HL-60/S4 treated with retinoic acid at 250 ng/mL for 4 days and 3 days (cell line): ENCODE measurements around the gene PSMG4.

Source experiments
- in situ Hi-C: fragments of 300-500 bp; cut with MboI; formaldehyde crosslinking; loops from 2 replicates; pipeline ENCODE4 v1.7.0; 2022; ENCODE audit warnings: low sequenced_read_pairs

The PSMG4 gene

GRCh38 chr6:3303795-3304411, 45.2 kb downstream of the PSMG4 start:
- in situ Hi-C loops: no loop called here

GRCh38 chr6:3304500-3305215, 45.9 kb downstream of the PSMG4 start:
- in situ Hi-C loops: no loop called here

- in situ Hi-C loops: no loop called here
Observed at GRCh38 chr6:3305216-3305565, 46.4 kb downstream of the PSMG4 start.

GRCh38 chr6:3305831-3306230, 47.1 kb downstream of the PSMG4 start:
- in situ Hi-C loops: no loop called here

GRCh38 chr6:3306848-3307247, 48.1 kb downstream of the PSMG4 start:
- in situ Hi-C loops: no loop called here

GRCh38 chr6:3307436-3307835, 48.7 kb downstream of the PSMG4 start:
- in situ Hi-C loops: no loop called here

- in situ Hi-C loops: no loop called here
Observed at GRCh38 chr6:3308106-3308505, 49.4 kb downstream of the PSMG4 start.

- in situ Hi-C loops: no loop called here
Observed at GRCh38 chr6:3309391-3310050, 50.8 kb downstream of the PSMG4 start.

GRCh38 chr6:3310051-3310448, 51.3 kb downstream of the PSMG4 start:
- in situ Hi-C loops: no loop called here

- in situ Hi-C loops: no loop called here
Observed at GRCh38 chr6:3310703-3311102, 52.0 kb downstream of the PSMG4 start.

GRCh38 chr6:3311826-3312225, 53.1 kb downstream of the PSMG4 start:
- in situ Hi-C loops: no loop called here

GRCh38 chr6:3312604-3313231, 54.0 kb downstream of the PSMG4 start:
- in situ Hi-C loops: no loop called here

- in situ Hi-C loops: no loop called here
Observed at GRCh38 chr6:3314176-3314575, 55.4 kb downstream of the PSMG4 start.

- in situ Hi-C loops: no loop called here
Observed at GRCh38 chr6:3314621-3315467, 56.1 kb downstream of the PSMG4 start.

- in situ Hi-C loops: no loop called here
Observed at GRCh38 chr6:3315841-3316240, 57.1 kb downstream of the PSMG4 start.

- in situ Hi-C loops: no loop called here
Observed at GRCh38 chr6:3316331-3316730, 57.6 kb downstream of the PSMG4 start.

GRCh38 chr6:3316818-3317217, 58.1 kb downstream of the PSMG4 start:
- in situ Hi-C loops: no loop called here
